Muscle layer of colon (tissue), 2 donors: Measurements from ENCODE around the gene DLGAP1.

Source experiments
- H3K27ac ChIP-seq: one replicate; pipeline ENCODE4 v1.7.0; 2013; ENCODE audit warnings: low read depth, mild to moderate bottlenecking, low read length, moderate library complexity
- H3K27me3 ChIP-seq, 2 donors: one replicate each; pipeline ENCODE4 v1.7.0; 2013; ENCODE audit warnings: low read length in 2 of 2, mild to moderate bottlenecking in 2 of 2; ENCODE audit not compliant: insufficient read depth in 2 of 2, control insufficient read depth in 1 of 2
- H3K36me3 ChIP-seq: one replicate; pipeline ENCODE4 v1.7.0; 2013; ENCODE audit warnings: mild to moderate bottlenecking, low read length; ENCODE audit not compliant: insufficient read depth
- H3K4me1 ChIP-seq: one replicate; pipeline ENCODE4 v1.7.0; 2013; ENCODE audit warnings: mild to moderate bottlenecking, low read length; ENCODE audit not compliant: insufficient read depth
- H3K4me3 ChIP-seq, 2 donors: one replicate each; pipeline ENCODE4 v1.7.0; 2013; ENCODE audit warnings: low read length in 2 of 2, low read depth in 1 of 2, mild to moderate bottlenecking in 1 of 2, moderate library complexity in 1 of 2
- H3K9ac ChIP-seq: one replicate; pipeline ENCODE4 v1.7.0; 2013; ENCODE audit warnings: low read length
- H3K9me3 ChIP-seq: one replicate; pipeline ENCODE4 v1.7.0; 2013; ENCODE audit warnings: mild to moderate bottlenecking, low read length
- donor health status: abdominal sarcoma.
- donor health status: Adenocarcinoma of cecum.

Gene DLGAP1

DNA sequence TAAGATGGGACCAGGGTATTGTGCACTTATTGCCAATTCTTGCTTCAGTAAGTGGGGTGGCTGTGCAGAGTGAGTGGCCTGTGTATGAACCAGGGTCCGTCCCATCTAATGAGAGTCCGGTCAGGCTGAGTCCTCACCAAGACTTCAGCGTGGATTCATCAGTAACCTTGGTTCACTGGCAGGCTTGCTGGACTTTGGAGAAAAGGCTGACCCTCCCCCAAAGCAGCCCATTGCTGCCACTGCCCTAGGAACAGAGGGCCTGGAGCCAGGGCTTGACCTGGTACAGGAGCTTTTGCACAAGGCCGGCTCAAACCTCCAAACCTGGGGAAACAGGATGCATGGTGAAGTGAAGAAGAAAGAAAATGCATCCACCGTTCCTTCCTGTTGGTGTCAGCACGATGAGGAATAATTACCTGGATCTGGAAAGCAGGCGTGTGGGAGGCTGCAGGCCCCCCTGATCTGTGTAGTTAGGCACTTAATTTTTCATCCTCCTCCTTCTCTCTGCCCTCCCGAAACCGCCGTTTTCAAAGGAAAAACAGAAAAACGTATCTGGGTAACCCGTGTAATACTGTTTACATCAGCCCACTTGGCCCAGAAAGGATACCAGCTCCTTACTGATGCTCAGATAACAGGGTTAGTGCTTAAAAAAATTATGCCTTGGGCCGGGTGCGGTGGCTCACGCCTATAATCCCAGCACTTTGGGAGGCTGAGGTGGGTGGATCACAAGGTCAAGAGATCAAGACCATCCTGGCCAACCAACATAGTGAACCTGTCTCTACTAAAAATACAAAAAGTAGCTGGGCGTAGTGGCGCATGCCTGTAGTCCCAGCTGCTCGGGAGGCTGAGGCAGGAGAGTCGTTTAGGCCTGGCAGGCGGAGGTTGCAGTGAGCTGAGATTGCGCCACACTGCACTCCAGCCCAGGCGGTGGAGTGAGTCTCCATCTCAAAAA, 857.4 kb downstream of the DLGAP1 start:
- no peaks in the 10 kb centered on the region for H3K27me3 ChIP-seq
- no peak overlapping the region for H3K4me3 ChIP-seq
- peak overlapping the region; percentile 99 for H3K27ac ChIP-seq
- H3K4me1 ChIP-seq = peaks cover 47% of the 10 kb centered on the region
- no peak overlapping the region for H3K9ac ChIP-seq
- H3K9me3 ChIP-seq = no peaks in the 10 kb centered on the region
- peaks cover 6% of the 10 kb centered on the region for H3K36me3 ChIP-seq

DNA sequence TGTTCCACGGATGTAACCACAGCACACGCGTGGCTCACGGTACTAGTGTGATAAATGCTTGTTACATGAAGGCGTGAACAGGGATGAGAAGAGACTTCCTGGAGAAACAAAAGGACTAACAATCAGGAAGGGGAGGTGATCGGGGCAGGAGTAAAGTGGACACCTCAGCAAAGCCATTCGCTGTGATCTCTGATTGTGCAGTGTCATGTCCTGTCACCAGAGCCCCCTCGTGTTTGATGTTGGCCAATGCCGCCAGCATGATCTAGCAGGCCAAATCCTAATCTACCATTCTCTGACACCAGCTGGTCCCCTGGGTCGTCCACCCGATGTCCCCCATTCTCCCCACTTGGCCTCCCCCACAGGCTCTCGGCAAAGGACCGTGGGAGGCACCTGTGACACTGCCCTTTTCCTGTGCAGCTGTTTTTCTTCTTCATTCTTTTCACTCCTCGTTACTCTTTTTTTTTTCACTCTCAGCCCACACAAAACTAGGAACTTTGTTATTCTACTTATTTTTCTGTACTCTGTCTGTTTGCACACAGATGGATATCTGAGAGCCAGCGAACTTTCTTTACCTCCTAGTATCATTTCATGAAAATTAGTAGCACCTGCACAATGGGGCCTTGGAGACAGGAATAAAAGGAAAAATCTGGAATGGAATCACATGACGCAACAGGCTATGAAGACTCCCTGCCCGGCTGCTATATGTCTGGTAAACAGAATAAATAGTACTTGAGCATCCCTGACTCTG, 858.3 kb downstream of the DLGAP1 start:
- Histone ChIP-seq H3K9me3 (no peaks in the 10 kb centered on the region), H3K27ac (peak overlapping the region; percentile 99), H3K4me1 (peaks cover 47% of the 10 kb centered on the region), H3K36me3 (peaks cover 6% of the 10 kb centered on the region), H3K27me3 (no peaks in the 10 kb centered on the region), H3K4me3 (peak overlapping the region in 1 of 2 donors; percentile 96), H3K9ac (peak overlapping the region; percentile 30)

DNA sequence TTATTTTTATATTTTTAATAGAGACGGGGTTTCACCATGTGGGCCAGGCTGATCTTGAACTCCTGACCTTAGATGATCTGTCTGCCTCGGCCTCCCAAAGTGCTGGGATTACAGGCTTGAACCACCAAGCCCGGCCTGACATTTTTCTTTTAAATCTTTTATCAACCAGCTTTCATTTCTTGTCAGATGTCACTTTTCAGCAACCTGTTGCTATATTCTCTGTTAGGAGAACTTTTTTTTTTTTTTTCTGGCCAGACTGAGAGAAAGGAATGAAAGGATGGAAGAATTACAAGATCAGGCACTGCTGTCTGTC, 858.8 kb downstream of the DLGAP1 start:
- Histone ChIP-seq H3K4me3 (peak overlapping the region in 1 of 2 donors; percentile 96), H3K36me3 (peaks cover 6% of the 10 kb centered on the region), H3K27ac (peak overlapping the region; percentile 99), H3K27me3 (no peaks in the 10 kb centered on the region), H3K9me3 (no peaks in the 10 kb centered on the region), H3K4me1 (peaks cover 47% of the 10 kb centered on the region), H3K9ac (peak overlapping the region; percentile 97)

DNA sequence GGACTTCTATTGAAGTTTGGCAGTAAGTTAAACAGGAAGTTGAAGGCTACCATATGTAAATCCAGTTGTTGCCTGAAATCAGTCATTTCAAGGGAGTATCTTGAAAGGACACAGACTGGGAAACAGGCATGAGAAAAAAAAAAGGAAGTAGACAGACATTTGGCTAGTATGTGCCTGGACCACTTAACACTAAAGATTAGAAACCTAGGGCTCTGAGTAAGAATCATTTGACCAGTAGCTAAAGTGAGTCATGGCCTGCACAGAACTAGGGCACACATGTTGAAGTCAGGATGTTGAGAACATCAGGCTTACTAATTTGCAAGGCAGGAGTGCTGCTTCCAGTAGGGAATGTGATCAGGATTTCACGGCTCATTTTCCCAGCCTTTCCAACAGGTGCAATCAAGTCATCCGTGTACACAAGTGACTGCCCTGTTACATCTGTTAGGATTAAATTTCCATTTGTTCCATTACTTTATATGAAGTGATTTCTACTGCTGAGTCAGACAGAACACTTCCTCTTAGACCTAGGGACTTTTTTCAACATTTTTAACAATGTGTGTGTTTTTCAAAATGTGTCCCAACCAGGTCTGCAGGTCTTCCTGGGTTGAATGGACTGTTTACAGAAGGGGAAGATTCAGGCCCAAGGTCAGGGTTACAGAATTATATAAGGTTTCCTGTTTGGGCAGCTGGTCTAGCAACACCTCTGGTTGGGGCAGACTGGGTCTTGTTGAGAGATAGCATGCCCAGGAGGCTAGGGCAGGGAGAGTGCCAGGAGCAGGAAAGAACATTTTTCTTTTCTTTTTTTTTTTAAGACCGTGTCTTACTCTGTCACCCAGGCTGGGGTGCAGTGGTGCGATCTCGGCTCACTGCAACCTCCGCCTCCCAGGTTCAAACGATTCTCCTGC, 859.5 kb downstream of the DLGAP1 start:
- no peaks in the 10 kb centered on the region for H3K9me3 ChIP-seq
- H3K27me3 ChIP-seq = no peaks in the 10 kb centered on the region
- H3K27ac ChIP-seq = peak overlapping the region; percentile 99
- H3K9ac ChIP-seq = peak overlapping the region; percentile 97
- H3K4me1 ChIP-seq = peaks cover 47% of the 10 kb centered on the region
- peak overlapping the region; percentile 23 to 96 for H3K4me3 ChIP-seq
- H3K36me3 ChIP-seq = peaks cover 6% of the 10 kb centered on the region

DNA sequence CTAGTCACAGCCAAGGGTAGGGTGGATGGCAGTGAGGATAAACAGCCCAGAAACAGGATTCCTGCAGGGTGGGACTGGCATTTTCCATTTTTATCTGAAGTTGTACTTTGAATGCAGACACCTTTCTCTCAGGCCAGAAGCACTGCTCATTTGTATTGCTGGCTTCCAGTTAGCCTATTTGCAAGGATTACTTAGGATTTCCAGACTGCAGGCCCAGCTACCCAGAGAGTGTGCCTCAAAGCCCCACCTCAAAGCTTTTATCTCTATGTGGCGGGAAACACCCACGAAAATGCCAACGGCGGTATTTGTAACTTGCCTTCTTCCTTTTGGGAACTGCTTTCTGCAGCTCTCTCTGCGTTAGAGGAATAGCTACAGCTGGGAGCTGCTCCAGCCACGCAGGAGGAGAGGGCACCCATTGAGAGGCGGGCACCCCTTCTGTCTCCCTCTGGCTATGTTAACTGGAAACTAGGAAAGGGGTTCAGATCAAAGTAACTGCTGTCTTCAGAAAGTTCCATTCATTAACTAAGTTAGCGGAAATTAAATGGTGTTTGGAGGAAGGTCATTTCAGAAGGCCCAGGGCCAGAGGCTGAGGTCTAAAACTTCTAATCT, 860.2 kb downstream of the DLGAP1 start:
- no peaks in the 10 kb centered on the region for H3K27me3 ChIP-seq
- no peaks in the 10 kb centered on the region for H3K9me3 ChIP-seq
- peak overlapping the region; percentile 97 for H3K9ac ChIP-seq
- peak overlapping the region; percentile 99 for H3K27ac ChIP-seq
- peak overlapping the region; percentile 65 to 96 for H3K4me3 ChIP-seq
- peaks cover 6% of the 10 kb centered on the region for H3K36me3 ChIP-seq
- H3K4me1 ChIP-seq = peaks cover 47% of the 10 kb centered on the region

DNA sequence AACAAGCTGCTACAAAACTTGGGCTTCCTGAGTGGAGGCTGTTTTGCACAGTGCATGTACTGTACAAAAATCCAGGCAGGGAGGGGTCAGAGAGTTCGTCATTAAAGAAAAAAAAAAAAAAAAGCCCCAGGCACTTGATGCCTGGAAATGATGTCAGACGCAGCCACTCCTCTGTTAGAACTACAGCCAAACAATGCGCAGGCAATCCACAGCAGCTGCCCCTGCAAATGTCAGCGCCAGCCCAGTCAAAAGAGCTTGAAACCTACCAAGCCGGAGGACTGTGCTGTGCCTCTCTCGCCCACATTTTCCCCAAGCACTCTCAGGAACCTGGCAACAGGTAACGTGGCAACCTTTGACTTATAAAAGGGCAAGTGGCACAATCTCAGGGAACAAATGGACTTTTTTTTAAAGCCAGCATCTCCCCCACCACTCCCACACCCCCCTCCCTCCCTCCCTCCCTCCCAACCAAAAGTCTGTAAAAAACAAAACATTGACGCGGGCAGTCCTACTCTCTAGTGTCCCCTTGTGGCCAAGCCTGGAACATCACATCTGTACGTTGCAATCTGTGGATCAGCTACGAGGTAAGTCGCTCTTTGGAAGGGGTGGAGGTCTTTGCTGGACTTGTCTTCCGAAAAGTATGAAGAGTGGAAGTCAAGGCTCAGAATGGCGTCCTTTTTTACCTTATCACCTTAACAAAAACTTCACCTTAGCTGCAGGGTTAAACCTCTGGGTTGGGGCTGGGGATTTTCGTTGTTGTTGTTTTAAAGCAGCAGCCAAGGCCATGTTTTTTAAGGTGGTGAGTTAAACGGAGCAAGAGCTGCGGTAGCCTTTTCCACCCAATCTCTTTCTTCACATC, 861.0 kb downstream of the DLGAP1 start:
- peak overlapping the region; percentile 65 to 96 for H3K4me3 ChIP-seq
- no peaks in the 10 kb centered on the region for H3K9me3 ChIP-seq
- peaks cover 6% of the 10 kb centered on the region for H3K36me3 ChIP-seq
- no peaks in the 10 kb centered on the region for H3K27me3 ChIP-seq
- peak overlapping the region; percentile 99 for H3K27ac ChIP-seq
- peak overlapping the region; percentile 97 for H3K9ac ChIP-seq
- H3K4me1 ChIP-seq = peaks cover 47% of the 10 kb centered on the region

DNA sequence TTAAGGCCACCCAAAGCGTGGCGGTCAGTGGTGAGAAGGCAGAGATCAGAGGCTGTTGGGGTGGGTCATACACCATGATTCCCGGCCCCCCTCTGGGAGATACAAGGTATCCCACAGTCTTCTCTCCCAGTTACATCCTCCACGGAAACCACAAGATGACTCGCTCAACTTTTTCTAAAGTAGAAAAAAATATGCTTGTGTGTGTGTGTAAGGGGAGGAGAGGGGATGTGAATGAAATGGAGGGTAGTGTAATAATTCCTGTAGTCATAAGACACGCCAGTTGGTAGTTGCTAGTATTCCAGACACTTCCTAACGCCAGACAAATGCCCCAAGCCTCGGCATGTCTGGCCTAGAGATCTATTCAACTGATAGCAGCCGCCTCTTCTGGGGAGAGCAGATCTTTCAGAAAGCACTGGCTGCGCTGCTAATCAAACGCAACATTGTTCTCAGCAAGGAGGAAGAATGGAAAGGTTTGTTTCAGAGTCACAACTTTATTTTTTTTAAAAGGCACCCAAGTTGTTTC, 861.7 kb downstream of the DLGAP1 start:
- Histone ChIP-seq H3K27ac (peak overlapping the region; percentile 99), H3K9me3 (no peaks in the 10 kb centered on the region), H3K4me3 (peak overlapping the region in 1 of 2 donors; percentile 55), H3K9ac (peak overlapping the region; percentile 25), H3K36me3 (peaks cover 6% of the 10 kb centered on the region), H3K27me3 (no peaks in the 10 kb centered on the region), H3K4me1 (peaks cover 47% of the 10 kb centered on the region)

DNA sequence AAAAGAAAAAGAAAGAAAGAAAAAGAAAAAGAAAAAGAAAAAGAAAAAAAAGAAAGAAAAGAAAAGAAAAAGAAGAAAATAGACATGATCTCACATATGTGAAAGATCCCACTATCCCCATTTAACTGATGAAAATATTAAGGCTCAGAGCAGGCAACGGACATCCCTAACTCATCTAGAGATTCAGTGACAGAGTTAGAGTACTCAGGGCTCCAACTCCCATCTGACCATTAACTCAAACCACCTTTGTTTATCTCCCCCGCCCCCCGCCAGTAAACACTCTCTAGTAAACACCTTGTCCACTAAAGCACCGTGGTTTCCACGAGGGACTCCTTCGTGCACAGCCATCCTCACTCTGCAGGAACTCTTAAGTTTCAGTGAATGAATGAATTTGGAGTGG, 862.2 kb downstream of the DLGAP1 start:
- Histone ChIP-seq H3K27me3 (no peaks in the 10 kb centered on the region), H3K36me3 (peaks cover 6% of the 10 kb centered on the region), H3K9me3 (no peaks in the 10 kb centered on the region), H3K4me3 (no peak overlapping the region), H3K9ac (peak overlapping the region; percentile 25), H3K4me1 (peaks cover 45% of the 10 kb centered on the region), H3K27ac (peak overlapping the region; percentile 99)

DNA sequence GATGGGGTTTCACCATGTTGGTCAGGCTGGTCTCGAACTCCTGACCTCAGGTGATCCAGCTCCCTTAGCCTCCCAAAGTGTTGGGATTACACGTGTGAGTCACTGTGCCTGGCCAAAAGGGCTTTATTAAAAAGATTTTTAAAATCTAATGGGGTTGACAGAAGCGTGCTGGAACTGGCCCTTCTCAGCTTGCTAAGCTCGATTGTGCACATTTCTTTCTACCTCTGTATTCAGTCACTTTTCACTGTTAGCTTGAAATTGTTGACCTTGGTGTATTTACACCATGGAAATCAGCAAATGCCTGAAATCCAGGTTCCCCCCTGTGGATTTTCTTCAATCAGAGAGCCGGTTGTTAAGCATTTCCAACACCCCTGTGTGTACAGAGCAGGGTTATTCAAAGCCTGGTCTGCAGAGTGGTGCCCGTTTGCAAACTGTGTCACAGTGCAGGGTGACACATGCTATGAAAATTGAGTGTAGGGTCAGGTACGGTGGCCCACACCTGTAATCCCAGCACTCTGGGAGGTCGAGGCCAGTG, 864.9 kb downstream of the DLGAP1 start:
- Histone ChIP-seq H3K9ac (no peak overlapping the region), H3K4me1 (peaks cover 18% of the 10 kb centered on the region), H3K27me3 (no peaks in the 10 kb centered on the region), H3K4me3 (no peak overlapping the region), H3K9me3 (no peaks in the 10 kb centered on the region), H3K36me3 (no peaks in the 10 kb centered on the region), H3K27ac (no peak overlapping the region)
